ENCODE measurements around the gene PCYT2.
"Not testable (repeated sequence)": the region's sequence is repeated elsewhere in the genome, so short reads cannot be mapped to it uniquely, and the experiment has no call there.

Gene PCYT2

GRCh38 chr17:81926451-81927151 lies 15.4 kb upstream of the PCYT2 start:
- DNase-seq = peak; percentile 73

- peak; percentile 40 for DNase-seq
These were observed 14.8 kb upstream of the PCYT2 start for GRCh38 chr17:81925860-81926450.

DNA sequence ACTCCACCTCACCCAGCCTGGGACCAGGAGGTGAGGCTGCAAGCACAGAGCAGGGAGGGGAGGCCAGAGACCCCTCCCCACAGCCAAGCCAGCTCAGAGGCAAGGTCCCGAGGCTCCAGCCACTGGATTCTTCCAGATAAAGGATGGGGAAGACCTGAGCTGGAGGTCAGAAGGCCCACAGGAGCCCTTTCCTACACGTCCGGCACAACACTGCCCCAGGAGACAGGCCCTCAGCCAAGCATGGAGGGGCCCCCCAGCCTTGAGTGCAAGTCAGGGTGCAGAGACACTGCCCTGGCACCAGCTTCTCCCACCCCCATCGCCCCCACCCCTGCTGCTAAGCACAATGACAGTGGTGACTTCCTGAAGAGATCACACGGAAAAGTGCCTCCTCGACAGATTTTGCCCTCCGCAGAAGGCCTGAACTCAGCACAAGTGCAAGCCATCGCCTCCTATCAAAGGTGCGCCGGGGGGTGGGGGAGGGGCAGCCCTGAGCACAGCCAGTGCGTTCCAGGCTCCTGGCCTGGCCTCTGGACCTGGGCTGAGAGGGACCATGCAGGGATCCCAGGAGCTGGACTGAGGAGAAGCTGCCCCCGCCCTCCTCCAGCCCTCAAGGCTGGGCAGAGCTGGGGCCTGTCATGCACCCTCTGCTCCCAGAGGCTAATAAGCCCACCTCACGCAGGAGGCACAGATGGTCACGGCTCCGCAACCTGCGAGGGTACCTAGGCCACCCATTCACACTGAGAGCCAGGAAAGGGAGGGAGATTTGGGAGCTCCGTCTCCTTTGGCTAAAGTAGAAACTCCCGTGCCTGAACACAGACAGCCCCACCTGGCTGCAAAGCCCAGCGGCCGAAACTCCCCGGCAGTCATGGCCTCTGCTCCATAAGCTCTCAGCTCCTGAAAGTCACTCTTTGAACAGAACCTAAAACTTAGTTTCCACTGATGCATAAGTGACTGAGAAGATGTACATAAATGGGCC lies 13.6 kb upstream of the PCYT2 start:
- peak; percentile 51 for DNase-seq

GRCh38 chr17:81923302-81924260 lies 12.4 kb upstream of the PCYT2 start:
- no peak for DNase-seq

GRCh38 chr17:81922566-81923301 lies 11.5 kb upstream of the PCYT2 start:
- no peak for DNase-seq

- no peak for DNase-seq
These were observed 10.9 kb upstream of the PCYT2 start for GRCh38 chr17:81921996-81922565.

GRCh38 chr17:81921537-81921862 lies 10.3 kb upstream of the PCYT2 start:
- no peak for DNase-seq

- no peak for DNase-seq
These were observed 9.7 kb upstream of the PCYT2 start for GRCh38 chr17:81920612-81921536.

DNA sequence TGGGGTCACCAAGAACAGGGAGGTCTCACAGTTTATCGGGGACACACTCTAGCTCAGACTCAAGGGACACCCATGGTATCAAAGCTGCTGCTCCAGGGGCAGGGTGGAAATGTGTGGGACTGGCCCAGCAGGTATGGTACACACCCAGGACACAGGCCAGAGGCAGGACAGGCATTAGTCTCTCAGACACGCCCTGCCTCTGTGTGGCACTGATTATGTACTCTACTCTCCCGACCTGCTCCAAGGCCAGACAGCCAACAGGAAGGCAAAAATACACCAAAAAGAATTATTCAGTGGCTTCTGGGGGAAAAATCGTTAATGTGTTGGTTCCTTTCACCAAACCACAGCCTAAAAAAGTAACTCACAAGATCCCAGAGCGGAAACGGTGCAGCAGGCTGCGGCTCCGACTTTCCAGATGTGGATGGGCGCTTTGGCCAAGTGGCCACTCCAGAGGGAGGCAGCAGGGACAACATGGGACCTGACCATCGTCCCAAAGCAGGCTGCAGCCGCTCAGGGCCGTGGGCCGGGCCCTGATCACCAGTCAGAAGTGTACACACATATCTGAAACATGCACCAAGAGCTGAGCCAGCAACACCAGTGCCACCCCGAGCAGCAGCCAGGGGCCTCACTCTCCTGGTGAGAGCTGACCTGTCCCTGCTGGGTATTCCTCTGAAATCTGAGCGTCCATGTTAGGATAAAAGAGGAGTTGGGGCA lies 7.8 kb upstream of the PCYT2 start:
- no peak for DNase-seq

DNA sequence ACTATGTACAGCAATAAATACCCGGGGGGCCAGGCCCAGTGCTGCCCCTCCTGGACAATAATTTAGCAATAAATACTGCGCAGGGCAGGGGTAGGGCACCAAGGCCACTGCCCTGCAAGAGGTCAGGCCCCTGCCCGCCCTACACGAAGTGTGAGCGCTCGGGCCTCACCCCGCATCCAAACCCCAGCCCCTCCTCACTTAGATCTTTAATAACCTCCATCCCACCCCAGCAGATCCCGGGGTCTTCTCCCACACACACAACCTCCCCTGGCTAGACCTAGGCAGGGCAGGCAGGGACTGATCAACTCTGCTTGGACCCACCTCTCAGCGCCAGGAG lies 7.1 kb upstream of the PCYT2 start:
- not testable (repeated sequence) for DNase-seq

- DNase-seq = peak; percentile 95
These were observed 6.5 kb upstream of the PCYT2 start, which contains the start of gene SIRT7 for GRCh38 chr17:81917565-81918332. TSS of gene SIRT7 (minus strand) at chr17:81918176. CDS start at chr17:81918131, 45 bp downstream.

- DNase-seq = no peak
These were observed 5.2 kb upstream of the PCYT2 start for GRCh38 chr17:81916234-81917001.

- DNase-seq = no peak
These were observed 4.1 kb upstream of the PCYT2 start for GRCh38 chr17:81915331-81915730.

DNA sequence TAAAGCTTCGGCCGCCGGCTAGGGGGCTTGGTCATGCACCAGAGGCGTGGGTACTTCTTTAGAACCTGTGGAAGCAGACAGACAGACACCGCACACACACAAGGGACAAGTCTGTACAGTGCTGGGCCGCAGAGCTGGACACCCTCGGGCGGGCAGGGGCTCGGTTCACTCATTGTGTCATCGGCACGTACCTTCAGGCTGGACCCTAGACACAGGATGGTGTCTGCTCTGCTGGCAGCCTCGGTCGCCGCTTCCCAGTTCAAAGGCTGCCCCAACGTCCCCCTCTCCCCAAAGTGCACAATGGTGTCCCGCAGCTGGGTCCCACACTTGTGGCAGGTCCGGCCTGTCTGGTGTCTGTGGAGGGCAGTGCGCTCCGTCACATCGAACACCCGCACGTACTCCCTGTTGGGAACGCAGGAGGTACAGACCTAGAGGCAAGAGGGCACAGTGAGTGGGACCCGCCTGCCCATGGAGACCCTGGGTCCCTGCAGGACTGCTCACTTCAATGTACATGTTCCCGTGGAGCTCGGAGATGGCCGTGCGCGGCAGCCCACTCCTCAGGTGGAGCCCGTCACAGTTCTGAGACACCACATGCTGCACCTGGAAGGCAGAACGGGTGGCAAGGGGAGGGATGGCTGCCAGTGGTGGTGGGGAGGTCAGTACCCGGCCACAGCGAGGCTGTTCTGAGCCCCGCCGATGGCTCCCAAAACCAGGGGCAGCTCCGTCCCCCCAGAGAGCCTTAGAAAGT lies 3.1 kb upstream of the PCYT2 start:
- no peak for DNase-seq

GRCh38 chr17:81913394-81914102 lies 2.3 kb upstream of the PCYT2 start:
- no peak for DNase-seq

Data from CD4-positive, alpha-beta T cell treated with Interleukin-17A for 4 hours (primary cell).